Astrocyte of the spinal cord (primary cell): ENCODE data around the gene ACTL7B.
"Not testable (repeated sequence)": the region's sequence is repeated elsewhere in the genome, so short reads cannot be mapped to it uniquely, and the experiment has no call there.

Experiments
- DNase-seq: peaks from one replicate; pipeline ENCODE4 v3.0.0; 2011; ENCODE audit warnings: low read depth, low spot score
- H3K4me3 ChIP-seq: 2 replicates; pipeline ENCODE4 v1.5.1; 2011; ENCODE audit warnings: low read depth, mild to moderate bottlenecking, low read length, moderate library complexity
- CTCF ChIP-seq: IDR thresholded peaks from 2 replicates; pipeline ENCODE4 v1.5.1; 2012; ENCODE audit warnings: low read depth, mild to moderate bottlenecking, low read length, inconsistent platforms
- in situ Hi-C: cut with HindIII; loops from 2 replicates; pipeline ENCODE4 v1.10.0; 2017; ENCODE audit warnings: low sequenced_read_pairs

The ACTL7B gene

GRCh38 chr9:108855529-108855886 lies 278 bp downstream of the ACTL7B start:
- DNase-seq = no peak
- in situ Hi-C loops = no loop called here
- no peak overlapping the region for H3K4me3 ChIP-seq

GRCh38 chr9:108854641-108855528 lies 901 bp downstream of the ACTL7B start:
- no peak for TF ChIP-seq CTCF
- no peak overlapping the region for H3K4me3 ChIP-seq
- no peak for DNase-seq
- in situ Hi-C loops = no loop called here

More at GRCh38 chr9:108855529-108855886, 278 bp downstream of the ACTL7B start:
- no peak for TF ChIP-seq CTCF

- in situ Hi-C loops = no loop called here
- TF ChIP-seq CTCF = no peak
- DNase-seq = no peak
- H3K4me3 ChIP-seq = no peak overlapping the region
These were observed 1.7 kb downstream of the ACTL7B start for GRCh38 chr9:108854094-108854493.

GRCh38 chr9:108852079-108852478 lies 3.7 kb downstream of the ACTL7B start:
- no peak for TF ChIP-seq CTCF

GRCh38 chr9:108851138-108851537 lies 4.6 kb downstream of the ACTL7B start:
- DNase-seq = no peak
- no peak overlapping the region for H3K4me3 ChIP-seq
- TF ChIP-seq CTCF = no peak
- in situ Hi-C loops = no loop called here

More at GRCh38 chr9:108852079-108852478, 3.7 kb downstream of the ACTL7B start:
- H3K4me3 ChIP-seq = no peak overlapping the region
- in situ Hi-C loops = no loop called here
- no peak for DNase-seq

- in situ Hi-C loops = no loop called here
- H3K4me3 ChIP-seq = no peak overlapping the region
- TF ChIP-seq CTCF = peak; percentile 44
- peak; percentile 24 for DNase-seq
These were observed 5.4 kb downstream of the ACTL7B start for GRCh38 chr9:108850293-108850897.

- H3K4me3 ChIP-seq, in situ Hi-C loops, DNase-seq: not testable (repeated sequence)
These were observed 7.5 kb downstream of the ACTL7B start for GRCh38 chr9:108848296-108848695.
